ENCODE measurements around the gene TBXA2R.
A peak's percentile ranks its signal among the peaks of the same experiment; 100 is the strongest.

TBXA2R gene

DNA sequence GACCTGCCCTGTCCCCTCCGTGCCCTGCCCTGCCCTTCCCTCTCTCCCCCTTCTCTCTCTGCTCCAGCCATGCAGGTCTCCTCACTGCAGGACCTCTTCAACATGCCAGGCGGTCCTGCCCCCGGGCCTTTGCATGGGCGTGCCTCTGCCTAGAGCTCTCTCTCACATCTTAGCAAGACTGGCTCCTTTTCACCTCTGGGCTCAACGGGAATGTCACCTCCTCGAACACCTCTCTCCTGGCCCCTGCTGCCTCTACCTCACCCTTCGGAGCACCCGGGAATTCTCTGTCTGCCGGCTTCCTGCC, 54.9 kb downstream of the TBXA2R start:
- DNase-seq (ENCODE audit: low read depth, low spot score): no peak

DNA sequence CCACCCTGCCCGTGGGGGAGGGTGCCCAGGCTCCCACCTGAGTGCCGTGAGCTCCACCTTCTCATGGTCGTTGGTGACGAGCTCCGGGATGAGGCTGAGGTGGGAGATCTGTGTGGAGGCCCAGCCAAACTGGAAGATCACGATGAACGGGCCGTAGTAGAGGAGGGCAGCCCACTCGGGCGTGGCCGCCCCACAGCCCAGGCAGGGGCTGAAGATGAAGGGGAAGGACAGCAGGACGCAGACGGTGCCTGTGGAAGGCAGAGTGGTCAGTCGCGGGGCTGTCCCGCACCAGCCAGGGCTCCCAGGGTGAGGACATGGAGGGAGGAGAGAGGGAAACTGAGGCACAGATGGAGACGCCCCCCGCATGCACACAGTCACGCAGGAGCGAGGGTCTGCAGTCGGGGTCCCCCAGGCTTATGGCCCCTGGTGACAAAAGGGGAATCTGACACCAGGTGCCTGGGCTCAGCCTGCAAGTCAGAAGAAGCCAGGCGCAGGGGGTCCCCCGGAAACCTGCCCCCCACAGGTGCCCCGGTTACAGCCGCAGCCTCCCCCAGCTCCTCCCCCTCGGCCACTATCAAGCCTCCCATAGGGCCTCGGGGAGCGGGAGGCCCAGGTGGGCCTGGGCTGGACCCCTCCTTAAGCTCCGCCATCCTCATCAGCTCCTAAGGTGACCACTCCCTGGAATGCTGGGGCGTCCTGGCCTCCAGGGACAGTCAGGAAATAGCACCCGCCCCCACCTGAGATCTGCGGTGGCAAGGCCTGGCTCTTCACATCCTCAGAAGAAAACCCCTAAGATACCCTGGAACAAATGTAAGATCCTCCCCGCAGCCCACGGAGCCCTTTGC, 55.5 kb downstream of the TBXA2R start:
- no peak for DNase-seq (ENCODE audit: low read depth, low spot score)

GRCh38 chr19:3549816-3550215, 56.9 kb downstream of the TBXA2R start:
- no peak for DNase-seq (ENCODE audit: low read depth, low spot score)

GRCh38 chr19:3548606-3549005, 58.1 kb downstream of the TBXA2R start:
- no peak for DNase-seq (ENCODE audit: low read depth, low spot score)

GRCh38 chr19:3547767-3548282, 58.9 kb downstream of the TBXA2R start:
- DNase-seq (ENCODE audit: low read depth, low spot score): no peak

DNA sequence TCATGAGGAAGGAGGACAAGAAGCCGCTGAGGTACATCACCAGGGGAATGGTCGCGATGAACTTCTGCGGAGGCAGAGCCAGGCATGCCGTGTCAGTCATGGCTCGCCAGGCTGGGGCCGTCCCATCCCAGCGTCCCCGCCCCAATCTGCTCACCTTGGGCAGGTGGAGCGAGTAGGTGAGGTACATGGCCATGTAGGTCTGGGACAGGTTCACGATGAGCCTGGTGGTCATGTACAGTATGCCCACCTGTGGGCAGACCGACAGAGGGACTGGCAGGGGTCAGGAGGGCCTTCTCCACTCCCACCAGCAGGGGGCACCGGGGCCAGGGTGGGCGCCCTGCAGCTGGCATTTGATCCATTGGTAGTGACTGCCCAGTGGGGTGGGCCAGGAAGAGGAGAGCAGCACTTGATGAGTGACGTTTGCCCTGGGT, 59.4 kb downstream of the TBXA2R start:
- no peak for DNase-seq (ENCODE audit: low read depth, low spot score)

- DNase-seq (ENCODE audit: low read depth, low spot score): no peak
These were observed 60.6 kb downstream of the TBXA2R start for GRCh38 chr19:3546119-3546518.

- no peak for DNase-seq (ENCODE audit: low read depth, low spot score)
These were observed 61.0 kb downstream of the TBXA2R start for GRCh38 chr19:3545669-3546034.

- DNase-seq (ENCODE audit: low read depth, low spot score): peak; percentile 67
These were observed 61.7 kb downstream of the TBXA2R start for GRCh38 chr19:3544742-3545668.
